ENCODE results near the gene ADAMTS12.

Gene ADAMTS12

GRCh38 chr5:33840927-33841547 is 50.8 kb downstream of the ADAMTS12 start:
- DNase-seq, result no peak

DNA sequence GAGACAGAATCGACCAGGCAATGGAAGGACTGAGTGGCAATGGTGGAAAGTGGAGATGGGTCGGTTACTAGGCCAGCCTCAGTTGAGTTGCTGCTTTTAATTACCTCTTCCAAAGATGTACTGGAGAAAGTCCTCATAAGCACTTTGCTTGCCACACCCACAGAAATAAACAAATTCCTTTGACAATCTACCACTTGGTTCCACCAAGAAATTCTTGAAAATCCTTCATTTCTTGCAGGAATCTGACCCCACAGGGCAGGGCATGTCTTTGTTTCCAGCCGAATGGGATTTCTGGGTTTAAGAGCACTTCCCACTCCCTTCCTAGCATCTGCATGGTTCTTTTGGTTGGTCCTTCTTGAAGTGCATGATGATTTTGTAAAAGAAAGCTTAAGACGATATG is 54.5 kb downstream of the ADAMTS12 start:
- no peak for DNase-seq

DNA sequence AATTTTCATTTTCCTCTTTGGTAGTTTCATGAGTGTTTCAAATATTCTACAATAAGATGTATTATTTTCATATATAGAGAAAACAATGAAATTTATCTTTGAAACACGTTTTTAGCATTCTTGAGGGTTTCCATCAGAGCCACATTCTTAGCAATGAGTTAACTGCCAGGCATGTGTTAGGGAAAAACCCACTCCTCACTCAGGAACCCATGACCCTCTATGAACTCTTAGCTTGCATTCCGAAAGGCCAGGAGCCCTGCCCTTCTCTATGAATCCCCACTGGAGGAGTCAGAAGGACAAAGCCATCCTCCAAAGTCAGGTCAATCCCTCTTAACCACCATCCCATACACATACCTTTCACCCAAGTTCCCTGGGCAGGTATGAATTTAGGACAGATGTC is 57.5 kb downstream of the ADAMTS12 start:
- no peak for DNase-seq

DNA sequence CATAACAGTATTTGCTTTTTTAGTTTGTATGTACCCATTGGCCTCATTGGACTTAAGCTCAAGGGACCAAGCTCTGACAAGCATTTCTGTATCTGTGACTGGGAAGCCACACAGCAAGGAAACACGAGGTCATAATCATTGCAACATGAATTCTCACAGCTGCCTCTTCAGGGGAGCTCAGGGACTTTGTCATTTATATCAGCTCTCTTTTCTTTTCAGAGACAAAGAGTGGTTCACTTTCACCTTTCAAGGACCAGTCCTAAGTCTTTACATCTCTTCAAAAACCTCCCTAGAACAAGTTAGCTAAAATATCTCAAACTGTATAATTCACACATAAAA is 58.6 kb downstream of the ADAMTS12 start:
- no peak for DNase-seq

DNA sequence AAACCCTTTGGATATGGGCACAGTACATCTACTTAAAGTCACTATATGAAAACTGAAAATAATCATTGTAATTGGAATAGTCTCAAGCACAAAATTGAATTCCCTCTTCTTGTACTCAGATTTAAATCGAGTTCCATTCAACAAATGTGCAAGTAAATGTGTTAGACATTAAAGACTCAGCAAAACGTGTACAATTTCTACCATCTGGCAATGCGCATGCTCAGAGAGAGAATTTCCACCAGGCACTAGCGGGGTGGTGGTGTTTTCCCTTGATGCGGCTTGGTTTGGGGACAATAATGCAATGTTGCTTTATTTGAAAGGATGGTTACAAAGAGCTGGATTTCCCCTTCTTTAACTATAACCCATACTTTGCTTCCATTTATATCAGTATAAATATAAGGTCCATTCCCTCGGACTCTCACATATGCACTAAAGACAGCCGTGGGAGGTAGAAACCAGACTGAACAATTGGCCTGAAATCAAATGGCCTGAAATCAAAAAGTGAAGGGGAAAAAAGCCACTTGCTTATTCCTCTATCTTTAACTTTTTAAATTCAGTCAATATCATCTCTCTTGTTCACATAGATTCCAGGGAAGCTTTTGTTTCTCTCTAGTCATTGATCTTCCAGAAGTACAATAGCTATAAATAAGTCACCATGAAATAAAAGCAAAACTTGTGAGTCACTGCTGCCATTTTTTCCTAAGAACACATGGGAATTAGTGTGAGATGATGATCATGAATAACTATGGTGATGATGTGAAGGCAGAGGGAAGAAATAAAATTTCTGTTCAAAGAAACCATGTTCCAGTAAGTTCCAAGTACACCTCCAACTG is 59.2 kb downstream of the ADAMTS12 start:
- DNase-seq, result no peak

DNA sequence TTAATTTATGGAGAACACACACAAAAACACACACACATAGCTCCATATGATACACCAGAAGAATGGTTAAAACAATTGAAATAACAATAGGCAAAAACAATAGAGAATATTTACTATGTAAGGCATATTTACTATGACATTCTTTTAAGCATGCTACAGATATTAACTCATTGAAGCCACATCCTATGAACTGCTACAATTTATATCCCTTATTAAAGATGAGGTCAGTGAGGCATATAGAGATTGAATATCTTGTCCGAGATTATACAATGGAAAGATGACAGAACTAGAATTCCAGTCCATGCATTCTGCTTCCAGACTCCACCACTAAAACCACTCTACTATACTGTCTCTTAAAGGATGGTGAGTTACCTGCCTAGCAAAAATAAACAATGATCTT is 60.7 kb downstream of the ADAMTS12 start:
- no peak for DNase-seq

DNA sequence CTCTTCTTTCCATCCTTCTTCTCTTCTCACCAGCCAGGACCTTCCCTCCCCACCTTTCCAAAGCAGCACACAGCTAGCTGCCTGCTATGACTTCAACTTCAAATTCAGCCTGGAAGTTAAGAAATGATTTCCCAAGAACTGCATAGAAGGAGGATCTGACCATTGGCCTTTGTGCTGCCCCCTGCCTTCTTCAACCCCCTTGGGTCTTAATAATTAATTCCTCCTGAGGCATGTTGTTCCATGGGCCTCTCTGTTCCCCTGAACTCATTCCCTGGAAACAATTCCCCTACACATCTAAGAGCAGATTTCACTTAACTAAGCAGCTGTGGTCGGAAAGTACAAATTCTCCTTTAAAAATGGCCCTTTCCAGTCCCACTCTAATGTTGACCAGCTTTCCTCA is 62.4 kb downstream of the ADAMTS12 start:
- DNase-seq, result no peak

- no peak for DNase-seq
These were observed 63.0 kb downstream of the ADAMTS12 start for GRCh38 chr5:33828626-33829308.

DNA sequence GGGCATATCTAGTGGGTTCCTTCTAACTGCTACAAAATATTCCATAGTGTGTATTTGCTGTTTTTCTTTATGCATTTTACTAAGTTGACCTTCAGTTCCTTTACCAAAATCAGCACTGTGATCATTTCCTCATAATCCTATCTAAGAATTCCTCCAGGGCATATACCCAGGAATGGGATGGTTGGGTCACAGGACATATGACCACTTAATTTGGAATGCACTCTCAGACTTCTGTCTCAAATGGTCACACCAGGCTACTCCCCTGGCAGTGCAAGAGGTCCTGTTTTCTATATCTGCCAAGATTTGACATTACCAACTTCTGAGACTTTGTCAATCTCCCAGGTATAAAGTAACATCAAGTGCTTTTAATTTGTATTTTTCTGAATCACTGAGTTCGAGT is 63.9 kb downstream of the ADAMTS12 start:
- DNase-seq, result no peak

DNA sequence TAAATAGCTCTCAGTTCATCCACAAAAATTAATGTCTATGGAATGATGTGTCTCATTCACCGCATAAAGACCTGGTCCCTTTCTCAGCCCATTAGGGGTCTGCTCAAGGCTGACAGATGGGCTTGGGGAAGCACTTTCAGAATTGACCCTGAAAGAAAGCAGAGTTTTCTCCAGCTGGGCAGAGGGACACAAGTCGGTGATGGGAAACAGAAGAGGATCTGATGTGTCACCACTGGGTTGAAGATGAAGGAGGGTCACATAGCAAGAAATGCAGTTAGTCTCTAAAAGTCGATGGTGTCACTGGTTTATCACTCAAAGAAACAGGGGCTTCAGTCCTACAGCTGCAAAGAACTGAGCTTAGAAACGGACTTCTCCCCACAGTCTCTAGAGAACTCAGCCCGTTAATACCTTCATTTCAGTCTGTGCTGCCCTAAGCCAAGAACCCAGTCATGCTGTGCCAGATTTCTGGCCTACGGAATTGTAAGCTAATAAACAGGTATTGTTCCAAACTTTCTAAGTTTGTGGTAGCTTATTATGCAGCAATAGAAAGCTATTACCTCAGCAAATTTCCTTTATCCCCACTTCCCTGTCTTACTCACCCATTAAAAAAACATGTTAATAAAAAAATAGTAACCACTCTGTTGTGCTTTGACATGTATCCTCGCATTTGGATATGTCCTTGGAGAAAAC is 64.6 kb downstream of the ADAMTS12 start:
- DNase-seq, result no peak

- DNase-seq, result no peak
These were observed 67.1 kb downstream of the ADAMTS12 start for GRCh38 chr5:33824516-33825195.

GRCh38 chr5:33817301-33817700 is 74.5 kb downstream of the ADAMTS12 start:
- no peak for DNase-seq

- no peak for DNase-seq
These were observed 75.0 kb downstream of the ADAMTS12 start for GRCh38 chr5:33816791-33817190.

GRCh38 chr5:33812746-33813145 is 79.0 kb downstream of the ADAMTS12 start:
- no peak for DNase-seq

- no peak for DNase-seq
These were observed 81.2 kb downstream of the ADAMTS12 start for GRCh38 chr5:33810491-33811120.

DNA sequence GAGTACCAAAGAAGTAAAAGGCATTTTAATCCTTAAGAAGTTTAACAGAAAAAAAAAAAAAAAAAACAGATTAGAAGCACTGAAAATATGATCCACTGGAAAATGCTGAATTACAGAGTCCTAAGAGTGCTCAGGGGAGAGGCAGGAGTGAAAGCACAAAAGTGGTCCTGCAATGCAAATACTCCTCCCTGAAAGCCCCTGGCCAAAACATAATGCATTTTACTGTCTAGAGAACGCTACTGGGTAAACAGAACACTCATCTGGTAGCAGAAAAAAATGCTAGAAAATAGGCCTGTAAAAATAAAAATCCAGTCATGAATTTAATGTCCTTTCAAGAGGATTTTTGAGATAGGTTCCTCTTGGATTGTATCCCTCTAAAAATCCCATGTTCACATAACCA is 81.9 kb downstream of the ADAMTS12 start:
- no peak for DNase-seq

DNA sequence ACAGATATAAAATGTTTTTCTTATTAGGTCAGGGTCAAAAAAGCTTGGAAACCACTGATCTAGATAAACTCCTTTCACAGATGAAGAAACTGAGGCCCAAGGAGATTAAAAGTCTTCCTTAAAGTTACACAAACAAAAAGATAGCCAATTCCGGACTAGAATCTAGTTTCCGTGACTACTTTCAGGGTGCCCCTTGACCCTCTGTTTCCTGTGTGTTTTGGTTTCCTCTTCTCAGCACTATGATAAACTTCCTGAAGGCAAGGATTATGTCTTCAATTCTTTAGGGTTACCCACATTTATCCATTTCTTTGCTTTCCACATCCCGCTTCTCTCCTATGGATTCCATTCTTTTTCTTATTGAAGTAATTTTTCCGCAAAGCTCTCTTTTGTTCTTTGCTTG is 83.1 kb downstream of the ADAMTS12 start:
- no peak for DNase-seq

DNA sequence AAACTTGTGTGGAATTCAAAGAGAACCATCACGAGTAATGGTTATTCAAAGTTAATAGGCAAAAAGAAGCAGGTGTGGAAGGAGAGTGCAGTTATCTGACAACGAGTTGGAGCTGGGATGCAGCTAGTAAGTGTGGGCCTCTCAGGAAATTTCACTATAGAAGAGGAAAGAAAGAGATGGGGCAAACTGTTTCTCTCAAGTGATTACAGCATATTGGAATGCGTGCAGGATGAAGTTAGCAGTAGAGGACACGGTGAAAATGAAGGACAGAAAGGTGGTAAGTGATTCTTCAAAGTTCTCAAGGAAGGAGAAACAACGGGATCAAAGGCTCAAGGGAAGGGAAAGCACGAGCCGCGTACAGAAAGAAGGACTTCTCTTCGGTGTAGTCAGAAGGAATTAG is 84.0 kb downstream of the ADAMTS12 start:
- DNase-seq, result no peak

DNA sequence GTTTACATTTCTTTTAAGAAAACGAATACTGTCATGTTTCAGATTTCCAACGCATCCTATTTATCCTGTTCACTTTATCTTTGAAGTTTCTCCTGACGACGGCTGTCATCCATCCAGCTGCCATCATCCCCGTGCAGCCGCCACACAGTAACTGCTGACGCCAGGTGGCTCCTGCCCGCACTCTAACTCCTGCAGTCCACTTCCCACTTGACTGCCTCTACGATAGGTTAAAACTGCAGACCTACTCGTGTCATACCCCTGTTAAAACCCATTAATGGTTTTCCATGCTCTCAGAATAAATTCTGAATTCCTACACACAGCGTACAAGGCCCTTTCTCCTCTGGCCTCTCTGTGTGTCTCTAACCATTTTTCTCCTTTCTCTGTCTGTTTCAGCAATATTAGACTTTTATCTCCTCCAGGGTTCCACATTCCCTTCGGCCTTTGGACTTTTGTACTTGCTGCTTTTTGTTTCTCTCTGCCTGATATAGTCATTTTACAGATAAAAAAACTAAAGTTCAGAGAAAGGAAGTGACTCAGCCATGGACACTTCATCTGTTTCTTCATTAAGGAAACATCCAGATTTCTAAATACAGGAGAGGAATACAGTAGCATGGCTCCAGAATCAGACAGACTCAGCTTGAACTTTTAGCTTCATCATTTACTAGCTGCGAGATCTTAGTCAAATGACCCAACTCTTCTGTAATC is 84.9 kb downstream of the ADAMTS12 start:
- DNase-seq, result no peak

GRCh38 chr5:33801292-33801691 is 90.5 kb downstream of the ADAMTS12 start:
- DNase-seq, result no peak

DNA sequence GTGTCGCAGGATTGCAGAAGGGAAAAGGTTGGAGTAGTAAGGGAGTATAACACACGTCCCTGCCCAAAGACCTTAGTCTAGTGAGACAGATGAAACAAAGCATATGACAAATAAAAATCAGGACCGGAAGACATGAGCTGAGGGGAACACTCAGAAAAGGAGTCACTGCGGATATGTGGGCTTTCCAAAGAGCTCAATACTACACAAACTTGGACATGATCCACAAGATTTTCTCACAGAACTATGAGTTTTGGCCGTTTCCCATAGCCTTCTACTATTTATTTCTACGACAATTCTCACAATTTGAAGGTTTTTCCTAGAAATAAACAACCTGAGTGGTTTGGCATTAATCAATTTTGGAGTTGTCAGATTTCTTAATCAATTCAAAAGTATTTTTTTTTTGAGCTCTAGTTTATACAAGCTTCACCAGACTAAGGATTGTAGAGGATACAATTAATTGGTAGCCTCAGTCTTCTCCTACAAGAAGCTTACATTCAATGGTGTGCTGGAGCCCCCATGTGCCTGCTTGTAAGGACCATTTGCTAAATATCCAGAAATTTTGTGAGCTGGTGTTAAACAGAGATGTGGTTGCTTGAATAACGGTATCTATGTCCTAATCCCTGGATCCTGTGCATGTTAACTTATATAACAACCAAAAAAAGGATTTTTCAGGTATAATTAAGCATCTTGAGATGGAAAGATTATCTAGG is 91.4 kb downstream of the ADAMTS12 start:
- no peak for DNase-seq

All from NCI-H187 treated with DMSO at 0.1 percent for 48 hours (cell line).